HCT116 (cell line): ENCODE measurements around the gene KLHL17. TPM values are rescaled to one million over a fixed set of nuclear protein-coding genes. Genes with fewer than 3 reads are reported as not detected.

Experiments used
- ATAC-seq: fragments of 200-7000 bp; cut with Tn5 transposase; 2 replicates; pipeline ENCODE4 v1.9.1; 2020; ENCODE audit warnings: mild to moderate bottlenecking, moderate library complexity
- BruUV-seq: library from RNA; stranded (reverse); fragments of 400-500 nt; replicated peaks from 2 replicates; lab custom pipeline; 2021; lab: Mats Ljungman, UMichigan
- CTCF ChIA-PET: fragments of 300-600 bp; sonication (Branson Sonifier 250); formaldehyde crosslinking; loops from one replicate; lab custom pipeline; 2021; ENCODE audit warnings: antibody characterized with exemption; lab: Charles Lee
- POLR2A ChIA-PET: fragments of 300-600, 350-600 bp; sonication (Branson Sonifier 250); formaldehyde crosslinking; loops from one replicate; lab custom pipeline; 2021; ENCODE audit warnings: antibody characterized with exemption; lab: Charles Lee
- RAD21 ChIA-PET, 2 experiments: fragments of 300-600 bp; sonication (Branson Sonifier 250); formaldehyde crosslinking; loops; one replicate each; lab custom pipeline; 2023; ENCODE audit warnings: low total read pairs in 2 of 2; ENCODE audit not compliant: uncharacterized antibody in 2 of 2, unreplicated experiment in 2 of 2, low non-redundant PET in 1 of 2; lab: Charles Lee
- DNase-seq: peaks from one replicate; pipeline ENCODE4 v3.0.0-alpha.2; 2010; ENCODE audit warnings: low read depth, low spot score
- H2AFZ ChIP-seq: fragments of 200-600 bp; shearing (Covaris generic), sonication (generic); 2 replicates; pipeline ENCODE4 v1.6.1; 2017; ENCODE audit warnings: low read depth, mixed run types, mixed read lengths, antibody characterized with exemption, low read length; ENCODE audit not compliant: poor library complexity, severe bottlenecking
- H3K27ac ChIP-seq: 2 replicates; pipeline ENCODE4 v1.5.1; 2012; ENCODE audit warnings: low read depth, low read length
- H3K27me3 ChIP-seq: fragments of 200-600 bp; sonication (generic); 2 replicates; pipeline ENCODE4 v1.6.1; 2016; ENCODE audit warnings: mixed run types, low read length, mixed read lengths; ENCODE audit not compliant: insufficient read depth
- H3K36me3 ChIP-seq, 2 experiments: fragments of 200-500 bp in 1 of 2; fragments of 200-600 bp in 1 of 2; sonication (Bioruptor generic) in 1 of 2; sonication (generic) in 1 of 2; 2 replicates each; pipeline versions ENCODE4 v1.5.1 to v1.6.1; 2014 to 2016; ENCODE audit warnings: low read length in 2 of 2, inconsistent platforms in 1 of 2, mixed read lengths in 1 of 2, mixed run types in 1 of 2; ENCODE audit not compliant: insufficient read depth in 2 of 2, control insufficient read depth in 1 of 2
- H3K4me1 ChIP-seq, 2 experiments: fragments of 200-600 bp in 1 of 2; sonication (generic) in 1 of 2; 2 replicates each; pipeline versions ENCODE4 v1.5.1 to v1.6.1; 2012 to 2017; ENCODE audit warnings: low read length in 2 of 2, inconsistent platforms in 1 of 2, mild to moderate bottlenecking in 1 of 2, mixed read lengths in 1 of 2, mixed run types in 1 of 2, moderate library complexity in 1 of 2; ENCODE audit not compliant: insufficient read depth in 2 of 2, control insufficient read depth in 1 of 2
- H3K4me2 ChIP-seq: fragments of 200-600 bp; sonication (generic); 2 replicates; pipeline ENCODE4 v1.6.1; 2017; ENCODE audit warnings: mixed run types, low read length, mixed read lengths
- H3K4me3 ChIP-seq, 2 experiments: fragments of 200-600 bp in 1 of 2; sonication (generic) in 1 of 2; replicated peaks in 1 of 2; 2 replicates each; pipeline ENCODE4 v1.5.1; 2011 to 2016; ENCODE audit warnings: low read length in 2 of 2, control low read depth in 1 of 2, low read depth in 1 of 2, mild to moderate bottlenecking in 1 of 2, mixed read lengths in 1 of 2, mixed run types in 1 of 2
- H3K79me2 ChIP-seq: fragments of 200-600 bp; sonication (generic); 2 replicates; pipeline ENCODE4 v1.6.1; 2017; ENCODE audit warnings: mild to moderate bottlenecking, mixed run types, low read length, moderate library complexity, mixed read lengths; ENCODE audit not compliant: insufficient read depth
- H3K9ac ChIP-seq: fragments of 200-600 bp; sonication (generic); 2 replicates; pipeline ENCODE4 v1.6.1; 2016; ENCODE audit warnings: low read length, mixed read lengths
- H3K9me2 ChIP-seq: fragments of 200-600 bp; sonication (generic), shearing (Covaris generic); 2 replicates; pipeline ENCODE4 v1.6.1; 2017; ENCODE audit warnings: mixed run types, mild to moderate bottlenecking, moderate library complexity; ENCODE audit not compliant: insufficient read depth
- H3K9me3 ChIP-seq, 2 experiments: fragments of 200-500 bp in 1 of 2; fragments of 200-600 bp in 1 of 2; sonication (Bioruptor generic) in 1 of 2; sonication (generic) in 1 of 2; 2 replicates each; pipeline ENCODE4 v1.6.1; 2014 to 2017; ENCODE audit warnings: low read length in 2 of 2, mixed read lengths in 2 of 2, inconsistent platforms in 1 of 2, low read depth in 1 of 2, mild to moderate bottlenecking in 1 of 2, mixed run types in 1 of 2, moderate library complexity in 1 of 2; ENCODE audit not compliant: control insufficient read depth in 1 of 2, insufficient read depth in 1 of 2
- H4K20me1 ChIP-seq: fragments of 200-600 bp; sonication (generic), shearing (Covaris generic); 2 replicates; pipeline ENCODE4 v1.6.1; 2017; ENCODE audit warnings: mixed run types, mild to moderate bottlenecking, moderate library complexity; ENCODE audit not compliant: insufficient read depth
- CBX3 ChIP-seq: IDR thresholded peaks from 2 replicates; pipeline ENCODE4 v1.6.1; 2012; ENCODE audit warnings: low read depth
- EGR1 ChIP-seq: IDR thresholded peaks from 2 replicates; pipeline ENCODE4 v1.6.1; 2012; ENCODE audit warnings: low read depth
- ELF1 ChIP-seq: IDR thresholded peaks from 2 replicates; pipeline ENCODE4 v1.6.1; 2012; ENCODE audit warnings: low read depth, borderline replicate concordance
- EZH2 ChIP-seq: fragments of 200-600 bp; sonication (generic); IDR thresholded peaks from 2 replicates; pipeline ENCODE4 v1.6.1; 2017; ENCODE audit warnings: antibody characterized with exemption, mixed run types
- EZH2phosphoT487 ChIP-seq: fragments of 200-600 bp; IDR thresholded peaks from 2 replicates; pipeline ENCODE4 v1.6.1; 2018; ENCODE audit warnings: antibody characterized with exemption, borderline replicate concordance
- FOSL1 ChIP-seq: IDR thresholded peaks from 2 replicates; pipeline ENCODE4 v1.6.1; 2012; ENCODE audit warnings: low read depth
- MAX ChIP-seq: IDR thresholded peaks from 2 replicates; pipeline ENCODE4 v1.6.1; 2012
- POLR2AphosphoS5 ChIP-seq: IDR thresholded peaks from 2 replicates; pipeline ENCODE4 v1.6.1; 2011; ENCODE audit warnings: mild to moderate bottlenecking, low read depth, low read length, moderate library complexity
- RAD21 ChIP-seq: IDR thresholded peaks from 2 replicates; pipeline ENCODE4 v1.6.1; 2012; ENCODE audit warnings: low read depth, mild to moderate bottlenecking
- SIN3A ChIP-seq: IDR thresholded peaks from 2 replicates; pipeline ENCODE4 v1.6.1; 2012; ENCODE audit warnings: low read depth
- SP1 ChIP-seq: IDR thresholded peaks from 2 replicates; pipeline ENCODE4 v1.6.1; 2012; ENCODE audit warnings: low read depth
- SRF ChIP-seq: IDR thresholded peaks from 2 replicates; pipeline ENCODE4 v1.6.1; 2012; ENCODE audit warnings: low read depth
- TCF7L2 ChIP-seq: IDR thresholded peaks from 2 replicates; pipeline ENCODE4 v1.7.0; 2011; ENCODE audit warnings: borderline replicate concordance, inconsistent platforms; ENCODE audit not compliant: insufficient read depth, insufficient read length; ENCODE audit errors: extremely low read depth
- ZFX ChIP-seq: fragments of 450-650 bp; IDR thresholded peaks from 2 replicates; pipeline ENCODE4 v1.6.1; 2017
- ZNF274 ChIP-seq: fragments of 200-500 bp; sonication (Bioruptor generic); IDR thresholded peaks from 2 replicates; pipeline ENCODE4 v1.6.1; 2014; ENCODE audit warnings: mild to moderate bottlenecking, low read depth, low read length, inconsistent platforms
- intact Hi-C: fragments of 100-400 bp; cut with micrococcal nuclease; formaldehyde crosslinking; loops from 2 replicates; pipeline ENCODE4 v1.10.0; 2022
- total RNA-seq: library from RNA; stranded (reverse); gene quantifications from one replicate; pipeline ENCODE4 v1.2.1, GENCODE V29; 2021; ENCODE audit not compliant: unreplicated experiment
- TF ChIP-seq, protein P1 (sequence below), 3 experiments: fragments of 200-600 bp in 1 of 3; sonication (generic) in 1 of 3; IDR thresholded peaks in 2 of 3; conservative IDR thresholded peaks in 1 of 3; 2 replicates each; pipeline ENCODE4 v1.5.1; 2012 to 2017; ENCODE audit warnings: low read depth in 2 of 3, low read length in 2 of 3, antibody characterized with exemption in 1 of 3, borderline replicate concordance in 1 of 3, control low read depth in 1 of 3, mild to moderate bottlenecking in 1 of 3, mixed read lengths in 1 of 3, mixed run types in 1 of 3, moderate library complexity in 1 of 3; ENCODE audit not compliant: insufficient read depth in 1 of 3
- TF ChIP-seq, protein P2 (sequence below): IDR thresholded peaks from 2 replicates; pipeline ENCODE4 v1.6.1; 2011; ENCODE audit warnings: mild to moderate bottlenecking, low read length, moderate library complexity; ENCODE audit not compliant: insufficient replicate concordance; ENCODE audit errors: extremely low read depth
- TF ChIP-seq, protein P3 (sequence below): IDR thresholded peaks from 2 replicates; pipeline ENCODE4 v1.6.1; 2012; ENCODE audit warnings: low read depth

KLHL17 gene
- total RNA-seq, 1 experiment from 2014 or later: 100.0 TPM

DNA sequence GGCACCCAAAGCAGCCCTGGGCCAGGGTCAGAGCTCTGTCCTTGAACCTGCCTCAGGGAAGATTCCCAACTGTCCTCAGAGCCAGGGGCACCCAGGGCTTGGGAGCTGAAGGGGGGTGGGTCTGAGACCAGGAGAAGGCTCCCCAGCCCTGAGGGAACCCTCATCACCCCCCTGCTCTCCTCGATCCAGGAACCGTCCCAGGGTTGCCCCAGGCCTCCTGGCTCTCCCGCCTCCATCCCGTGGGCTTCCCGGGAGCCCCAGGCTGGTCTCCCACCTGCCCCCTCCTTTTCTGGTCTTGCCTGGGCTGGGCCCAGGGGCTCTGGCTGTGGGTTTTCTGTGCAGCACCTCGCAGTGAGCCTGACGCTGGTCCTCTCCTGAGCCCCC lies 43.3 kb upstream of the KLHL17 start:
- peaks cover 33% of the 10 kb centered on the region; the same call in 1 of the 2 replicates for H3K27me3 ChIP-seq
- intact Hi-C loops: no loop called here
- DNase-seq: no peak
- H3K4me1 ChIP-seq: peaks cover 21 to 27% of the 10 kb centered on the region in 2 experiments
- no peaks in the 10 kb centered on the region for H3K9me3 ChIP-seq
- H3K4me3 ChIP-seq: no peak overlapping the region
- H3K9me2 ChIP-seq: no peaks in the 10 kb centered on the region
- RAD21 ChIA-PET: no interaction called here
- no peaks in the 10 kb centered on the region for H3K36me3 ChIP-seq
- TF ChIP-seq CBX3 (no peak), SP1 (no peak), SIN3A (no peak), EZH2 (no peak), RAD21 (no peak), EZH2phosphoT487 (no peak), ZFX (no peak), ELF1 (no peak), POLR2AphosphoS5 (no peak), TCF7L2 (no peak), SRF (no peak), ZNF274 (no peak), EGR1 (no peak), FOSL1 (no peak), MAX (no peak)
- TF ChIP-seq, protein P1, sequence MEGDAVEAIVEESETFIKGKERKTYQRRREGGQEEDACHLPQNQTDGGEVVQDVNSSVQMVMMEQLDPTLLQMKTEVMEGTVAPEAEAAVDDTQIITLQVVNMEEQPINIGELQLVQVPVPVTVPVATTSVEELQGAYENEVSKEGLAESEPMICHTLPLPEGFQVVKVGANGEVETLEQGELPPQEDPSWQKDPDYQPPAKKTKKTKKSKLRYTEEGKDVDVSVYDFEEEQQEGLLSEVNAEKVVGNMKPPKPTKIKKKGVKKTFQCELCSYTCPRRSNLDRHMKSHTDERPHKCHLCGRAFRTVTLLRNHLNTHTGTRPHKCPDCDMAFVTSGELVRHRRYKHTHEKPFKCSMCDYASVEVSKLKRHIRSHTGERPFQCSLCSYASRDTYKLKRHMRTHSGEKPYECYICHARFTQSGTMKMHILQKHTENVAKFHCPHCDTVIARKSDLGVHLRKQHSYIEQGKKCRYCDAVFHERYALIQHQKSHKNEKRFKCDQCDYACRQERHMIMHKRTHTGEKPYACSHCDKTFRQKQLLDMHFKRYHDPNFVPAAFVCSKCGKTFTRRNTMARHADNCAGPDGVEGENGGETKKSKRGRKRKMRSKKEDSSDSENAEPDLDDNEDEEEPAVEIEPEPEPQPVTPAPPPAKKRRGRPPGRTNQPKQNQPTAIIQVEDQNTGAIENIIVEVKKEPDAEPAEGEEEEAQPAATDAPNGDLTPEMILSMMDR (IDR thresholded peaks at IDR 0.05 in 2 of 3, conservative IDR thresholded peaks at IDR 0.05 in 1 of 3; ENCODE audit: borderline replicate concordance in 1 of 3, insufficient read depth in 1 of 3, low read depth in 2 of 3, low read length in 2 of 3): no peak
- TF ChIP-seq, protein P2, sequence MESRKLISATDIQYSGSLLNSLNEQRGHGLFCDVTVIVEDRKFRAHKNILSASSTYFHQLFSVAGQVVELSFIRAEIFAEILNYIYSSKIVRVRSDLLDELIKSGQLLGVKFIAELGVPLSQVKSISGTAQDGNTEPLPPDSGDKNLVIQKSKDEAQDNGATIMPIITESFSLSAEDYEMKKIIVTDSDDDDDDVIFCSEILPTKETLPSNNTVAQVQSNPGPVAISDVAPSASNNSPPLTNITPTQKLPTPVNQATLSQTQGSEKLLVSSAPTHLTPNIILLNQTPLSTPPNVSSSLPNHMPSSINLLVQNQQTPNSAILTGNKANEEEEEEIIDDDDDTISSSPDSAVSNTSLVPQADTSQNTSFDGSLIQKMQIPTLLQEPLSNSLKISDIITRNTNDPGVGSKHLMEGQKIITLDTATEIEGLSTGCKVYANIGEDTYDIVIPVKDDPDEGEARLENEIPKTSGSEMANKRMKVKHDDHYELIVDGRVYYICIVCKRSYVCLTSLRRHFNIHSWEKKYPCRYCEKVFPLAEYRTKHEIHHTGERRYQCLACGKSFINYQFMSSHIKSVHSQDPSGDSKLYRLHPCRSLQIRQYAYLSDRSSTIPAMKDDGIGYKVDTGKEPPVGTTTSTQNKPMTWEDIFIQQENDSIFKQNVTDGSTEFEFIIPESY: no peak
- TF ChIP-seq, protein P3, sequence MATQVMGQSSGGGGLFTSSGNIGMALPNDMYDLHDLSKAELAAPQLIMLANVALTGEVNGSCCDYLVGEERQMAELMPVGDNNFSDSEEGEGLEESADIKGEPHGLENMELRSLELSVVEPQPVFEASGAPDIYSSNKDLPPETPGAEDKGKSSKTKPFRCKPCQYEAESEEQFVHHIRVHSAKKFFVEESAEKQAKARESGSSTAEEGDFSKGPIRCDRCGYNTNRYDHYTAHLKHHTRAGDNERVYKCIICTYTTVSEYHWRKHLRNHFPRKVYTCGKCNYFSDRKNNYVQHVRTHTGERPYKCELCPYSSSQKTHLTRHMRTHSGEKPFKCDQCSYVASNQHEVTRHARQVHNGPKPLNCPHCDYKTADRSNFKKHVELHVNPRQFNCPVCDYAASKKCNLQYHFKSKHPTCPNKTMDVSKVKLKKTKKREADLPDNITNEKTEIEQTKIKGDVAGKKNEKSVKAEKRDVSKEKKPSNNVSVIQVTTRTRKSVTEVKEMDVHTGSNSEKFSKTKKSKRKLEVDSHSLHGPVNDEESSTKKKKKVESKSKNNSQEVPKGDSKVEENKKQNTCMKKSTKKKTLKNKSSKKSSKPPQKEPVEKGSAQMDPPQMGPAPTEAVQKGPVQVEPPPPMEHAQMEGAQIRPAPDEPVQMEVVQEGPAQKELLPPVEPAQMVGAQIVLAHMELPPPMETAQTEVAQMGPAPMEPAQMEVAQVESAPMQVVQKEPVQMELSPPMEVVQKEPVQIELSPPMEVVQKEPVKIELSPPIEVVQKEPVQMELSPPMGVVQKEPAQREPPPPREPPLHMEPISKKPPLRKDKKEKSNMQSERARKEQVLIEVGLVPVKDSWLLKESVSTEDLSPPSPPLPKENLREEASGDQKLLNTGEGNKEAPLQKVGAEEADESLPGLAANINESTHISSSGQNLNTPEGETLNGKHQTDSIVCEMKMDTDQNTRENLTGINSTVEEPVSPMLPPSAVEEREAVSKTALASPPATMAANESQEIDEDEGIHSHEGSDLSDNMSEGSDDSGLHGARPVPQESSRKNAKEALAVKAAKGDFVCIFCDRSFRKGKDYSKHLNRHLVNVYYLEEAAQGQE: no peak
- TF ChIP-seq, all 23 proteins: peak for 0
- ChIA-PET POLR2A (interaction anchor here (0.6 kb wide), 1 partner anchor 11 kb away, joined by 3 read pairs; no protein-coding TSS in a partner anchor), CTCF (no interaction called here)
- Histone ChIP-seq H3K4me2 (no peak overlapping the region), H2AFZ (no peak overlapping the region), H3K27ac (no peak overlapping the region), H3K79me2 (no peaks in the 10 kb centered on the region), H4K20me1 (no peaks in the 10 kb centered on the region), H3K9ac (no peak overlapping the region)
- BruUV-seq: no TSS peak
- ATAC-seq: no peak
